Measurements from ENCODE around the gene PRKCE.

The PRKCE gene

GRCh38 chr2:46036929-46037328 is 385.5 kb downstream of the PRKCE start:
- H3K4me1 ChIP-seq (ENCODE audit: control insufficient read depth in 1 of 2, insufficient read depth in 2 of 2, low read length in 2 of 2), result peaks cover 3 to 27% of the 10 kb centered on the region in 2 donors
- no peaks in the 10 kb centered on the region for H3K36me3 ChIP-seq (ENCODE audit: control insufficient read depth in 1 of 2, insufficient read depth in 2 of 2, low read length in 2 of 2)
- no peak overlapping the region for H3K4me3 ChIP-seq (ENCODE audit: low read depth in 1 of 2, low read length in 2 of 2)
- no peaks in the 10 kb centered on the region for H3K9me3 ChIP-seq (ENCODE audit: control insufficient read depth in 1 of 2, low read length in 2 of 2)
- H3K27me3 ChIP-seq (ENCODE audit: control insufficient read depth in 1 of 2, insufficient read depth in 2 of 2, low read length in 2 of 2), result no peaks in the 10 kb centered on the region
- H3K27ac ChIP-seq (ENCODE audit: low read depth, low read length), result no peak overlapping the region
- H3K9ac ChIP-seq (ENCODE audit: low read depth in 1 of 2, low read length in 2 of 2), result no peak overlapping the region

GRCh38 chr2:46039543-46040303 is 388.2 kb downstream of the PRKCE start:
- H3K9me3 ChIP-seq (ENCODE audit: control insufficient read depth in 1 of 2, low read length in 2 of 2), result no peaks in the 10 kb centered on the region
- H3K36me3 ChIP-seq (ENCODE audit: control insufficient read depth in 1 of 2, insufficient read depth in 2 of 2, low read length in 2 of 2), result no peaks in the 10 kb centered on the region
- H3K4me3 ChIP-seq (ENCODE audit: low read depth in 1 of 2, low read length in 2 of 2), result no peak overlapping the region
- no peak overlapping the region for H3K9ac ChIP-seq (ENCODE audit: low read depth in 1 of 2, low read length in 2 of 2)
- no peak overlapping the region for H3K27ac ChIP-seq (ENCODE audit: low read depth, low read length)
- H3K4me1 ChIP-seq (ENCODE audit: control insufficient read depth in 1 of 2, insufficient read depth in 2 of 2, low read length in 2 of 2), result peaks cover 5 to 36% of the 10 kb centered on the region in 2 donors
- no peaks in the 10 kb centered on the region for H3K27me3 ChIP-seq (ENCODE audit: control insufficient read depth in 1 of 2, insufficient read depth in 2 of 2, low read length in 2 of 2)

- Histone ChIP-seq H3K27ac (ENCODE audit: low read depth, low read length) (no peak overlapping the region), H3K27me3 (ENCODE audit: control insufficient read depth in 1 of 2, insufficient read depth in 2 of 2, low read length in 2 of 2) (no peaks in the 10 kb centered on the region), H3K4me1 (ENCODE audit: control insufficient read depth in 1 of 2, insufficient read depth in 2 of 2, low read length in 2 of 2) (peaks cover 5 to 34% of the 10 kb centered on the region in 2 donors), H3K4me3 (ENCODE audit: low read depth in 1 of 2, low read length in 2 of 2) (no peak overlapping the region), H3K9ac (ENCODE audit: low read depth in 1 of 2, low read length in 2 of 2) (no peak overlapping the region), H3K9me3 (ENCODE audit: control insufficient read depth in 1 of 2, low read length in 2 of 2) (no peaks in the 10 kb centered on the region), H3K36me3 (ENCODE audit: control insufficient read depth in 1 of 2, insufficient read depth in 2 of 2, low read length in 2 of 2) (no peaks in the 10 kb centered on the region)
Observed at GRCh38 chr2:46040563-46041155, 389.2 kb downstream of the PRKCE start.

- Histone ChIP-seq H3K27ac (ENCODE audit: low read depth, low read length) (no peak overlapping the region), H3K4me3 (ENCODE audit: low read depth in 1 of 2, low read length in 2 of 2) (no peak overlapping the region), H3K9ac (ENCODE audit: low read depth in 1 of 2, low read length in 2 of 2) (no peak overlapping the region)
Observed at GRCh38 chr2:46041434-46041833, 390.0 kb downstream of the PRKCE start.

GRCh38 chr2:46042207-46042637 is 390.7 kb downstream of the PRKCE start:
- H3K9ac ChIP-seq (ENCODE audit: low read depth in 1 of 2, low read length in 2 of 2), result no peak overlapping the region
- no peaks in the 10 kb centered on the region for H3K27me3 ChIP-seq (ENCODE audit: control insufficient read depth in 1 of 2, insufficient read depth in 2 of 2, low read length in 2 of 2)
- no peak overlapping the region for H3K27ac ChIP-seq (ENCODE audit: low read depth, low read length)
- H3K4me3 ChIP-seq (ENCODE audit: low read depth in 1 of 2, low read length in 2 of 2), result no peak overlapping the region
- H3K36me3 ChIP-seq (ENCODE audit: control insufficient read depth in 1 of 2, insufficient read depth in 2 of 2, low read length in 2 of 2), result no peaks in the 10 kb centered on the region
- no peaks in the 10 kb centered on the region for H3K9me3 ChIP-seq (ENCODE audit: control insufficient read depth in 1 of 2, low read length in 2 of 2)
- H3K4me1 ChIP-seq (ENCODE audit: control insufficient read depth in 1 of 2, insufficient read depth in 2 of 2, low read length in 2 of 2), result peaks cover 5 to 34% of the 10 kb centered on the region in 2 donors

More at GRCh38 chr2:46041434-46041833, 390.0 kb downstream of the PRKCE start:
- Histone ChIP-seq H3K27me3 (ENCODE audit: control insufficient read depth in 1 of 2, insufficient read depth in 2 of 2, low read length in 2 of 2) (no peaks in the 10 kb centered on the region), H3K9me3 (ENCODE audit: control insufficient read depth in 1 of 2, low read length in 2 of 2) (no peaks in the 10 kb centered on the region), H3K4me1 (ENCODE audit: control insufficient read depth in 1 of 2, insufficient read depth in 2 of 2, low read length in 2 of 2) (peaks cover 5 to 34% of the 10 kb centered on the region in 2 donors), H3K36me3 (ENCODE audit: control insufficient read depth in 1 of 2, insufficient read depth in 2 of 2, low read length in 2 of 2) (no peaks in the 10 kb centered on the region)

- H3K4me1 ChIP-seq (ENCODE audit: control insufficient read depth in 1 of 2, insufficient read depth in 2 of 2, low read length in 2 of 2), result peaks cover 5 to 34% of the 10 kb centered on the region in 2 donors
- no peaks in the 10 kb centered on the region for H3K27me3 ChIP-seq (ENCODE audit: control insufficient read depth in 1 of 2, insufficient read depth in 2 of 2, low read length in 2 of 2)
- no peak overlapping the region for H3K4me3 ChIP-seq (ENCODE audit: low read depth in 1 of 2, low read length in 2 of 2)
- H3K36me3 ChIP-seq (ENCODE audit: control insufficient read depth in 1 of 2, insufficient read depth in 2 of 2, low read length in 2 of 2), result no peaks in the 10 kb centered on the region
- H3K27ac ChIP-seq (ENCODE audit: low read depth, low read length), result no peak overlapping the region
- H3K9ac ChIP-seq (ENCODE audit: low read depth in 1 of 2, low read length in 2 of 2), result no peak overlapping the region
- H3K9me3 ChIP-seq (ENCODE audit: control insufficient read depth in 1 of 2, low read length in 2 of 2), result no peaks in the 10 kb centered on the region
Observed at GRCh38 chr2:46042711-46043110, 391.2 kb downstream of the PRKCE start.

- no peak overlapping the region for H3K27ac ChIP-seq (ENCODE audit: low read depth, low read length)
- no peaks in the 10 kb centered on the region for H3K27me3 ChIP-seq (ENCODE audit: control insufficient read depth in 1 of 2, insufficient read depth in 2 of 2, low read length in 2 of 2)
- no peak overlapping the region for H3K9ac ChIP-seq (ENCODE audit: low read depth in 1 of 2, low read length in 2 of 2)
Observed at GRCh38 chr2:46045888-46046287, 394.4 kb downstream of the PRKCE start.

GRCh38 chr2:46047290-46047689 is 395.8 kb downstream of the PRKCE start:
- Histone ChIP-seq H3K27me3 (ENCODE audit: control insufficient read depth in 1 of 2, insufficient read depth in 2 of 2, low read length in 2 of 2) (no peaks in the 10 kb centered on the region), H3K9ac (ENCODE audit: low read depth in 1 of 2, low read length in 2 of 2) (no peak overlapping the region), H3K9me3 (ENCODE audit: control insufficient read depth in 1 of 2, low read length in 2 of 2) (no peaks in the 10 kb centered on the region), H3K4me1 (ENCODE audit: control insufficient read depth in 1 of 2, insufficient read depth in 2 of 2, low read length in 2 of 2) (peaks cover 0 to 9% of the 10 kb centered on the region in 2 donors), H3K4me3 (ENCODE audit: low read depth in 1 of 2, low read length in 2 of 2) (no peak overlapping the region), H3K36me3 (ENCODE audit: control insufficient read depth in 1 of 2, insufficient read depth in 2 of 2, low read length in 2 of 2) (peaks cover 0 to 3% of the 10 kb centered on the region in 2 donors), H3K27ac (ENCODE audit: low read depth, low read length) (no peak overlapping the region)

More at GRCh38 chr2:46045888-46046287, 394.4 kb downstream of the PRKCE start:
- Histone ChIP-seq H3K4me1 (ENCODE audit: control insufficient read depth in 1 of 2, insufficient read depth in 2 of 2, low read length in 2 of 2) (peaks cover 5 to 13% of the 10 kb centered on the region in 2 donors), H3K9me3 (ENCODE audit: control insufficient read depth in 1 of 2, low read length in 2 of 2) (no peaks in the 10 kb centered on the region), H3K4me3 (ENCODE audit: low read depth in 1 of 2, low read length in 2 of 2) (no peak overlapping the region), H3K36me3 (ENCODE audit: control insufficient read depth in 1 of 2, insufficient read depth in 2 of 2, low read length in 2 of 2) (no peaks in the 10 kb centered on the region)

- no peak overlapping the region for H3K27ac ChIP-seq (ENCODE audit: low read depth, low read length)
- no peaks in the 10 kb centered on the region for H3K4me1 ChIP-seq (ENCODE audit: control insufficient read depth in 1 of 2, insufficient read depth in 2 of 2, low read length in 2 of 2)
- no peaks in the 10 kb centered on the region for H3K27me3 ChIP-seq (ENCODE audit: control insufficient read depth in 1 of 2, insufficient read depth in 2 of 2, low read length in 2 of 2)
- no peak overlapping the region for H3K4me3 ChIP-seq (ENCODE audit: low read depth in 1 of 2, low read length in 2 of 2)
- no peaks in the 10 kb centered on the region for H3K9me3 ChIP-seq (ENCODE audit: control insufficient read depth in 1 of 2, low read length in 2 of 2)
- no peak overlapping the region for H3K9ac ChIP-seq (ENCODE audit: low read depth in 1 of 2, low read length in 2 of 2)
- peaks cover 0 to 3% of the 10 kb centered on the region in 2 donors for H3K36me3 ChIP-seq (ENCODE audit: control insufficient read depth in 1 of 2, insufficient read depth in 2 of 2, low read length in 2 of 2)
Observed at GRCh38 chr2:46048693-46049092, 397.2 kb downstream of the PRKCE start.

GRCh38 chr2:46050027-46050426 is 398.6 kb downstream of the PRKCE start:
- Histone ChIP-seq H3K9me3 (ENCODE audit: control insufficient read depth in 1 of 2, low read length in 2 of 2) (no peaks in the 10 kb centered on the region), H3K9ac (ENCODE audit: low read depth in 1 of 2, low read length in 2 of 2) (no peak overlapping the region), H3K27me3 (ENCODE audit: control insufficient read depth in 1 of 2, insufficient read depth in 2 of 2, low read length in 2 of 2) (no peaks in the 10 kb centered on the region), H3K27ac (ENCODE audit: low read depth, low read length) (no peak overlapping the region), H3K36me3 (ENCODE audit: control insufficient read depth in 1 of 2, insufficient read depth in 2 of 2, low read length in 2 of 2) (peaks cover 0 to 3% of the 10 kb centered on the region in 2 donors), H3K4me3 (ENCODE audit: low read depth in 1 of 2, low read length in 2 of 2) (no peak overlapping the region), H3K4me1 (ENCODE audit: control insufficient read depth in 1 of 2, insufficient read depth in 2 of 2, low read length in 2 of 2) (no peaks in the 10 kb centered on the region)
